Skeletal muscle cell (primary cell): Measurements from ENCODE around the gene TRIM5.
"Not testable (repeated sequence)": the region's sequence is repeated elsewhere in the genome, so short reads cannot be mapped to it uniquely, and the experiment has no call there.

ENCODE experiments used
- DNase-seq: peaks from one replicate; pipeline ENCODE4 v3.0.0-alpha.2; 2010; ENCODE audit warnings: low read depth
- H3K4me3 ChIP-seq: 2 replicates; pipeline ENCODE4 v1.5.1; 2011; ENCODE audit warnings: low read depth, mild to moderate bottlenecking, control low read depth, low read length, moderate library complexity

The TRIM5 gene

GRCh38 chr11:5684646-5685362 lies at the start of gene TRIM5:
Gene TRIM5 (minus strand): TSS chr11:5685074. CDS start chr11:5680177, 4,897 bp downstream.
- peak within 1 kb of the TSS; percentile 57 for H3K4me3 ChIP-seq
- peak; percentile 91 for DNase-seq

GRCh38 chr11:5727691-5728090 lies 42.8 kb upstream of the TRIM5 start:
- no peak for DNase-seq
- H3K4me3 ChIP-seq = no peak overlapping the region

GRCh38 chr11:5726351-5726750 lies 41.5 kb upstream of the TRIM5 start:
- DNase-seq = no peak
- no peak overlapping the region for H3K4me3 ChIP-seq

GRCh38 chr11:5722622-5723021 lies 37.7 kb upstream of the TRIM5 start:
- DNase-seq = no peak
- H3K4me3 ChIP-seq = no peak overlapping the region

- no peak overlapping the region for H3K4me3 ChIP-seq
- DNase-seq = peak; percentile 29
Observed at GRCh38 chr11:5719703-5720495, 35.0 kb upstream of the TRIM5 start.

- H3K4me3 ChIP-seq, DNase-seq: not testable (repeated sequence)
Observed at GRCh38 chr11:5716518-5716917, 31.6 kb upstream of the TRIM5 start.

GRCh38 chr11:5713695-5714094 lies 28.8 kb upstream of the TRIM5 start:
- no peak overlapping the region for H3K4me3 ChIP-seq
- DNase-seq = no peak

- no peak overlapping the region for H3K4me3 ChIP-seq
- DNase-seq = no peak
Observed at GRCh38 chr11:5712507-5712906, 27.6 kb upstream of the TRIM5 start.

- no peak for DNase-seq
- H3K4me3 ChIP-seq = no peak overlapping the region
Observed at GRCh38 chr11:5705688-5706087, 20.8 kb upstream of the TRIM5 start.

- DNase-seq = no peak
- H3K4me3 ChIP-seq = no peak overlapping the region
Observed at GRCh38 chr11:5703741-5704536, 19.1 kb upstream of the TRIM5 start.

GRCh38 chr11:5701055-5701577 lies 16.2 kb upstream of the TRIM5 start:
- no peak for DNase-seq
- no peak overlapping the region for H3K4me3 ChIP-seq

- H3K4me3 ChIP-seq = no peak overlapping the region
Observed at GRCh38 chr11:5700421-5701054, 15.7 kb upstream of the TRIM5 start.

GRCh38 chr11:5698281-5698680 lies 13.4 kb upstream of the TRIM5 start:
- DNase-seq = no peak
- H3K4me3 ChIP-seq = no peak overlapping the region

More at GRCh38 chr11:5700421-5701054, 15.7 kb upstream of the TRIM5 start:
- no peak for DNase-seq

- no peak for DNase-seq
- H3K4me3 ChIP-seq = no peak overlapping the region
Observed at GRCh38 chr11:5696210-5696609, 11.3 kb upstream of the TRIM5 start.

- DNase-seq = no peak
- no peak overlapping the region for H3K4me3 ChIP-seq
Observed at GRCh38 chr11:5695580-5695979, 10.7 kb upstream of the TRIM5 start.

- no peak overlapping the region for H3K4me3 ChIP-seq
- no peak for DNase-seq
Observed at GRCh38 chr11:5694642-5695041, 9.8 kb upstream of the TRIM5 start.

- no peak for DNase-seq
- H3K4me3 ChIP-seq = no peak overlapping the region
Observed at GRCh38 chr11:5691964-5692361, 7.1 kb upstream of the TRIM5 start.

- DNase-seq = not testable (repeated sequence)
- peak overlapping the region; percentile 45 for H3K4me3 ChIP-seq
Observed at GRCh38 chr11:5691238-5691963, 6.5 kb upstream of the TRIM5 start.

GRCh38 chr11:5690736-5691135 lies 5.9 kb upstream of the TRIM5 start:
- no peak for DNase-seq
- H3K4me3 ChIP-seq = peak overlapping the region; percentile 45
